Left ventricle myocardium inferior (tissue), 1 donor: Measurements from ENCODE around the gene FBXL4. TPM values are rescaled to one million over a fixed set of nuclear protein-coding genes. Genes with fewer than 3 reads are reported as not detected.

Experiments
- DNase-seq: peaks from one replicate; pipeline ENCODE4 v3.0.0-alpha.2; 2020
- H3K27ac ChIP-seq: fragments of 200-600 bp; replicated peaks from 2 replicates; pipeline ENCODE4 v1.8.0; 2021
- H3K27me3 ChIP-seq: fragments of 200-600 bp; 2 replicates; pipeline ENCODE4 v1.8.0; 2021; ENCODE audit warnings: low read depth
- H3K36me3 ChIP-seq: fragments of 200-600 bp; 2 replicates; pipeline ENCODE4 v1.8.0; 2021
- H3K4me1 ChIP-seq: fragments of 200-600 bp; 2 replicates; pipeline ENCODE4 v1.8.0; 2021
- H3K4me3 ChIP-seq: fragments of 200-600 bp; 2 replicates; pipeline ENCODE4 v1.8.0; 2021; ENCODE audit warnings: mild to moderate bottlenecking, moderate library complexity
- H3K9me3 ChIP-seq: fragments of 200-600 bp; replicated peaks from 2 replicates; pipeline ENCODE4 v1.8.0; 2021
- intact Hi-C: fragments of 100-400 bp; cut with micrococcal nuclease; formaldehyde crosslinking; loops from one replicate; pipeline ENCODE4 v1.11.0; 2022
- total RNA-seq: library from RNA; stranded (reverse); fragmentation: NEBNext Ultra II Directional; extraction: Animal tissue kit (Norgen Biotek cat#: 25700); gene quantifications from one replicate; pipeline ENCODE4 v1.2.1, GENCODE V29; 2021
- TF ChIP-seq, protein P1 (sequence below): fragments of 200-600 bp; IDR thresholded peaks from 2 replicates; pipeline ENCODE4 v1.8.0; 2021; ENCODE audit warnings: antibody characterized with exemption, mild to moderate bottlenecking, borderline replicate concordance
- donor health status: DM: no; HTN: yes; CAD: no; lungs with severe emphysema.

The FBXL4 gene
- total RNA-seq, 1 donor from 2014 or later, result 17.2 TPM

DNA sequence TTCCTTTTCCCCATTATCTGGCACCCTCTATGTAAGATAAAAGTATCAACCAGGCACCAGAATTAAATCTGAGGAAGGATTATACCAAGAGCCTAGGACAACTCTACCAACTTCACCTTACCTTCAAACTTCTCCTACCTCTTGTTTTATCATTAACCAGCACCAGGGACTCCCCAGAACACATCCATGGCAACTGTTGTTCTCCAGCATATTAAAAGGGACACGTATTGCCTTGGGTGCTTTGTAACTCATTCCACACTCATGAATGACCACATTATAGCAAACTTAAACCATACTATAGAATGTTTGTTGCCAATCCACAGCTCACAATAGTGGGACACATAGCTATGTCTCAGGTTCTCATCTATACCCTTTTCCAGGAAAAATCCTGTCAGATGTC lies 11.9 kb upstream of the FBXL4 start:
- no peak for DNase-seq
- peaks cover 11% of the 10 kb centered on the region for H3K27me3 ChIP-seq
- no peaks in the 10 kb centered on the region for H3K36me3 ChIP-seq
- H3K4me1 ChIP-seq, result peaks cover 6% of the 10 kb centered on the region
- no peak overlapping the region for H3K27ac ChIP-seq
- intact Hi-C loops, result no loop called here
- TF ChIP-seq, protein P1, sequence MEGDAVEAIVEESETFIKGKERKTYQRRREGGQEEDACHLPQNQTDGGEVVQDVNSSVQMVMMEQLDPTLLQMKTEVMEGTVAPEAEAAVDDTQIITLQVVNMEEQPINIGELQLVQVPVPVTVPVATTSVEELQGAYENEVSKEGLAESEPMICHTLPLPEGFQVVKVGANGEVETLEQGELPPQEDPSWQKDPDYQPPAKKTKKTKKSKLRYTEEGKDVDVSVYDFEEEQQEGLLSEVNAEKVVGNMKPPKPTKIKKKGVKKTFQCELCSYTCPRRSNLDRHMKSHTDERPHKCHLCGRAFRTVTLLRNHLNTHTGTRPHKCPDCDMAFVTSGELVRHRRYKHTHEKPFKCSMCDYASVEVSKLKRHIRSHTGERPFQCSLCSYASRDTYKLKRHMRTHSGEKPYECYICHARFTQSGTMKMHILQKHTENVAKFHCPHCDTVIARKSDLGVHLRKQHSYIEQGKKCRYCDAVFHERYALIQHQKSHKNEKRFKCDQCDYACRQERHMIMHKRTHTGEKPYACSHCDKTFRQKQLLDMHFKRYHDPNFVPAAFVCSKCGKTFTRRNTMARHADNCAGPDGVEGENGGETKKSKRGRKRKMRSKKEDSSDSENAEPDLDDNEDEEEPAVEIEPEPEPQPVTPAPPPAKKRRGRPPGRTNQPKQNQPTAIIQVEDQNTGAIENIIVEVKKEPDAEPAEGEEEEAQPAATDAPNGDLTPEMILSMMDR, result no peak
- no peaks in the 10 kb centered on the region for H3K9me3 ChIP-seq
- no peak overlapping the region for H3K4me3 ChIP-seq

DNA sequence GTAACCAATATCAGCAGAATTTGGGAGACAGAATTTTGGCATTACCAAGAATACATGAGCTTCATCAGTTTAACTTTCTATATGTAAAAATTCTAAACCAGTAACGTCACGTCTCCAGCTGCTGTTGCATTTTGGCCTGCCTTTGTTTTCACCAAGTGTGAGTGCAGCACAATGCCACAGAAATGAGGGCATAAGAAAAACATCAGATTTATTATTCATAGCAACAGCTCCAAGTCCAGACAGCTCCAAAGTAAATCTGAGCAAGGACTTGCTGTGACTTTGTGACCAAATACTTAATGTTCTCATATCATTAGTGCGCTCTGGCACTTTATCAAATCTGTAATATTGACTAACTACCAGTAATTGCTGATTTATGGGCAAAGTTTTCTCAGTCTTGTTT lies 11.0 kb upstream of the FBXL4 start:
- Histone ChIP-seq H3K9me3 (no peaks in the 10 kb centered on the region), H3K4me3 (no peak overlapping the region), H3K27ac (no peak overlapping the region), H3K27me3 (peaks cover 6% of the 10 kb centered on the region), H3K4me1 (no peaks in the 10 kb centered on the region), H3K36me3 (no peaks in the 10 kb centered on the region)
- intact Hi-C loops, result no loop called here
- DNase-seq, result no peak
- TF ChIP-seq, protein P1, result no peak

DNA sequence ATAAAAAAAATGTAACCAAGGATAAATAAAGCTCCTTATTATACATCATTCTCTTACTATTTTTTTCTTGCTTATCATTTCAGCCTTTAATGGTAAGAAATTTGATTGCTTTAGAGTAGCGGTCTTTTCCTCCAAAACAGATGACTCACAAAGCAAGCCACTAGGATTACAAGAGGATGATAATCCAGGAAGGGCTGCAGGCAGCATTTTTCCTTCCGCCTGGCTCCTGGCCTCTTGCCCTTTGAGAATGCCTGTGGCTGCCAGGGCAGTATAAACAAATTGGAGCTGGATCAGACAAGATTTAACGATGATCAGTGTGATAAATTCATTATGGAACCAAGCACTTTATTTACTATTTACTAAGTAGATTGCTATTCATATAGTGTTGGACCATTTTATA lies 9.7 kb upstream of the FBXL4 start:
- Histone ChIP-seq H3K27ac (no peak overlapping the region), H3K4me3 (no peak overlapping the region), H3K27me3 (no peaks in the 10 kb centered on the region), H3K36me3 (no peaks in the 10 kb centered on the region), H3K4me1 (no peaks in the 10 kb centered on the region), H3K9me3 (no peaks in the 10 kb centered on the region)
- TF ChIP-seq, protein P1, result no peak
- intact Hi-C loops, result no loop called here
- DNase-seq, result no peak

DNA sequence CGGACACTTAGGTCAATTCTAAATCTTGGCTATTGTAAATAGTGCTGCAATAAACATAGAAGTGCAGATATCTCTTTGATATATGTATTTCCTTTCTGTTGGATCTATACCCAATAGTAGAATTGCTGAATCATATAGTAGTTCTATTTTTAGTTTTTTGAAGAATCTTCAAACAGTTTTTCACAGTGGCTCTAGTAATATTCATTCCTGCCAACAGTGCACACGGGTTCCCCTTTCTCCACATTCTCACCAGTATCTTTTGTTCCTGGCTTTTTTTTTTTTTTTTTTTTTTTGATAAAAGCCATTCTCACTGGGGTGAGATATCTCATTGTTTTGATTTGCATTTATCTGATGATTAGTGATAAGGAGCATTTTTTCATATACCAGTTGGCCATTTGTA lies 1.8 kb upstream of the FBXL4 start:
- DNase-seq, result no peak
- Histone ChIP-seq H3K4me1 (peaks cover 34% of the 10 kb centered on the region), H3K27ac (no peak overlapping the region), H3K9me3 (peaks cover 10% of the 10 kb centered on the region), H3K4me3 (no peak overlapping the region), H3K27me3 (no peaks in the 10 kb centered on the region), H3K36me3 (no peaks in the 10 kb centered on the region)
- TF ChIP-seq, protein P1, result no peak
- intact Hi-C loops, result no loop called here

DNA sequence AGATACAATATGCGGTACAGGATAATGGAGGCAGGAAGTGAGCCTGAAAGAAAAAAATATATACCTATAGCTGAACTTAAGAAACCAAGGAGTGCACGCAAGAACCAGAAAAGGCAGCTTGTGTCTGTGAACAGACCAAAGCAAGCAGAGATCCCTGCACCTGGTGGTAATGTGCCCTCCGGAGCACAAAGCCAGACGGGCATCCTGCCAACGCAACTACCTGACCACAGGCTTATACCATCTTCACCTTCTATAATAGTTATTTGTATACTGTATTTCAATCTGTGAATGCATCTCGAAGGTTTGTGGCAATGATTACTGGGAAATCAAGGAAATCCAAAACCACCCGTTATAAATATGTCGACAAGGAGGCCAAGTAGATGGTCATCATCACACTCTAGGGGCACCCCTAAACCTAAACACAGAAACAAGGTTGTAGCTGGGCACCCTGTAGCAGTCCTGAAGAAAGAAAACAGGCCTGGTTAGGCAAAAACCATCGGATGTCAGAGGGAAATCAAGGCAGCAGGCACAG lies 801 bp downstream of the FBXL4 start:
- Histone ChIP-seq H3K4me1 (peaks cover 36% of the 10 kb centered on the region), H3K9me3 (peaks cover 16% of the 10 kb centered on the region), H3K4me3 (peak overlapping the region; percentile 92), H3K36me3 (no peaks in the 10 kb centered on the region), H3K27me3 (no peaks in the 10 kb centered on the region), H3K27ac (peak overlapping the region; percentile 95)
- intact Hi-C loops, result no loop called here
- no peak for DNase-seq
- TF ChIP-seq, protein P1, result no peak
